Adrenal gland (tissue), 5 donors: ENCODE results near the gene NYAP2.

Source experiments
- CTCF ChIP-seq, 6 experiments: fragments of 450-650 bp in 4 of 6; fragments of 200-600 bp in 2 of 6; sonication (generic) in 1 of 6; IDR thresholded peaks; 1 replicate in 5 of 6; 2 replicates in 1 of 6; pipeline versions ENCODE4 v1.5.1 to v1.8.0; 2016 to 2021; ENCODE audit warnings: antibody characterized with exemption in 6 of 6, mild to moderate bottlenecking in 2 of 6, moderate library complexity in 1 of 6
- POLR2A ChIP-seq, 2 donors: fragments of 450-650 bp; IDR thresholded peaks; one replicate each; pipeline ENCODE4 v1.6.1; 2017; ENCODE audit warnings: antibody characterized with exemption in 2 of 2, mild to moderate bottlenecking in 2 of 2, moderate library complexity in 1 of 2
- donor health status: DM: no; HTN: no; CAD: no.

GRCh38 chr2:225468131-225468530 is 68.6 kb downstream of the NYAP2 start:
- TF ChIP-seq CTCF (IDR thresholded peaks at IDR 0.05) (no peak), POLR2A (IDR thresholded peaks at IDR 0.05) (no peak)
